Activated T-helper 17 cell treated with anti-CD3 and anti-CD28 coated beads, Interleukin-2, amount 50 U/mL, for 72 hours (primary cell): ENCODE data around the gene GADL1. TPM values are rescaled to one million over a fixed set of nuclear protein-coding genes. Genes with fewer than 3 reads are reported as not detected.
A peak's percentile ranks its signal among the peaks of the same experiment; 100 is the strongest.

Experiments
- ATAC-seq: fragments of 150-1000 bp; cut with Tn5 transposase; replicated peaks from 2 replicates; pipeline ENCODE4 v1.10.0; 2021; ENCODE audit warnings: mild to moderate bottlenecking, moderate library complexity
- H3K27ac Mint-ChIP-seq: one replicate; pipeline ENCODE4 v1.8.0; 2022; ENCODE audit warnings: mixed read lengths
- H3K27me3 Mint-ChIP-seq: one replicate; pipeline ENCODE4 v1.8.0; 2022; ENCODE audit warnings: mixed read lengths
- H3K36me3 Mint-ChIP-seq: one replicate; pipeline ENCODE4 v1.8.0; 2022; ENCODE audit warnings: low read depth, mild to moderate bottlenecking, mixed read lengths
- H3K4me1 Mint-ChIP-seq: one replicate; pipeline ENCODE4 v1.8.0; 2022; ENCODE audit warnings: mixed read lengths
- H3K4me3 Mint-ChIP-seq: one replicate; pipeline ENCODE4 v1.8.0; 2022; ENCODE audit warnings: mild to moderate bottlenecking, mixed read lengths
- H3K9me3 Mint-ChIP-seq: one replicate; pipeline ENCODE4 v1.8.0; 2022; ENCODE audit warnings: mixed read lengths
- total RNA-seq, 2 donors: library from RNA; stranded (reverse); gene quantifications; one replicate each; pipeline ENCODE4 v1.2.3, GENCODE V29; 2022

GADL1 gene
- not detected for total RNA-seq

GRCh38 chr3:30894521-30895251 is at the start of gene GADL1:
GADL1 (minus strand) TSS chr3:30894661; CDS start chr3:30894614, 47 bp downstream.
- H3K4me1 Mint-ChIP-seq = peaks cover 22% of the 10 kb centered on the region
- no peaks in the 10 kb centered on the region for H3K9me3 Mint-ChIP-seq
- peak within 1 kb of the TSS; percentile 53 for H3K4me3 Mint-ChIP-seq
- peaks cover 28% of the 10 kb centered on the region for H3K27me3 Mint-ChIP-seq
- no peak within 1 kb of the TSS for H3K27ac Mint-ChIP-seq
- H3K36me3 Mint-ChIP-seq = no peaks in the 10 kb centered on the region
- peak; percentile 14 for ATAC-seq

- Mint-ChIP-seq H3K27me3 (peaks cover 5% of the 10 kb centered on the region), H3K27ac (no peak overlapping the region), H3K4me3 (no peak overlapping the region), H3K4me1 (no peaks in the 10 kb centered on the region), H3K36me3 (no peaks in the 10 kb centered on the region), H3K9me3 (no peaks in the 10 kb centered on the region)
- no peak for ATAC-seq
These were observed 49.7 kb upstream of the GADL1 start for GRCh38 chr3:30944124-30944523.

DNA sequence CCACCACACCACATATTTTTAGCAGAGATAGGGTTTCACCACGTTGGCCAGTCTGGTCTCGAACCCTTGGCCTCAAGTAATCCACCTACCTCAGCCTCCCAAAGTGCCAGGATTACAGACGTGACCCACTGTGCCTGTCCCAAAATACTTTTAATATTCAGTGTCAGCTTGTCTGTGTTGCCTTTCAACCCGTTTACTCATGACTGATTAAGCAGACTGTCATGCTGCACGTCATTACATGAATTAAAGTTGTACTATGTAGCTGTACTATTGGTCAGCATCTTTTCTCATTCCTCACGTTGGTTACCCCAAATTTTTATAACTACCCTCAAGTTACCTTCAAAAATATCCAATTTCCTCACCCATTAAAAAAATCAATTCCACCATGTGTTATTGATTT is 48.7 kb upstream of the GADL1 start:
- H3K9me3 Mint-ChIP-seq = no peaks in the 10 kb centered on the region
- ATAC-seq = no peak
- H3K4me3 Mint-ChIP-seq = no peak overlapping the region
- peaks cover 5% of the 10 kb centered on the region for H3K27me3 Mint-ChIP-seq
- no peak overlapping the region for H3K27ac Mint-ChIP-seq
- H3K36me3 Mint-ChIP-seq = no peaks in the 10 kb centered on the region
- H3K4me1 Mint-ChIP-seq = no peaks in the 10 kb centered on the region

- H3K36me3 Mint-ChIP-seq = no peaks in the 10 kb centered on the region
- H3K9me3 Mint-ChIP-seq = no peaks in the 10 kb centered on the region
- H3K27me3 Mint-ChIP-seq = no peaks in the 10 kb centered on the region
- H3K4me1 Mint-ChIP-seq = no peaks in the 10 kb centered on the region
- H3K27ac Mint-ChIP-seq = no peak overlapping the region
- no peak overlapping the region for H3K4me3 Mint-ChIP-seq
- no peak for ATAC-seq
These were observed 46.9 kb upstream of the GADL1 start for GRCh38 chr3:30941342-30941741.

DNA sequence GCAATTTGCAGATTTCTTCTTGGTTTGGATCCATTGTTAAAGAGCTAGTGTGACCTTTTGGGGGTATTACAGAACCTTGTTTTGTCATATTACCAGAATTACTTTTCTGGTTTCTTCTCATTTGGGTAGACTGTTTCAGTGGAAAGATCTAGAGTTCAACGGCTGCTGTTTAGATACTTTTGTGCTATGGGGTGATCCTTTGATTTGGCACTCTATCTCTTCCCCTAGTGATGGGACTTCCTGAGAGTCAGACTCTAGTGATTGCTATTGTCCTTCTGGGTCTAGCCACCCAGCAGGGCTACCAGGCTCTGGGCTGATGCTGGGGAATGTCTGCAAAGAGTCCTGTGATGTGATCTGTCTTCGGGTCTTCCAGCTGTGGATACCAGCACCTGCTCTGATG is 46.3 kb upstream of the GADL1 start:
- no peaks in the 10 kb centered on the region for H3K27me3 Mint-ChIP-seq
- no peak overlapping the region for H3K27ac Mint-ChIP-seq
- H3K36me3 Mint-ChIP-seq = no peaks in the 10 kb centered on the region
- no peak overlapping the region for H3K4me3 Mint-ChIP-seq
- no peaks in the 10 kb centered on the region for H3K9me3 Mint-ChIP-seq
- ATAC-seq = peak; percentile 44
- H3K4me1 Mint-ChIP-seq = no peaks in the 10 kb centered on the region

- Mint-ChIP-seq H3K4me3 (no peak overlapping the region), H3K36me3 (no peaks in the 10 kb centered on the region), H3K27me3 (no peaks in the 10 kb centered on the region), H3K9me3 (no peaks in the 10 kb centered on the region), H3K4me1 (no peaks in the 10 kb centered on the region), H3K27ac (no peak overlapping the region)
- no peak for ATAC-seq
These were observed 39.7 kb upstream of the GADL1 start for GRCh38 chr3:30934208-30934550.

DNA sequence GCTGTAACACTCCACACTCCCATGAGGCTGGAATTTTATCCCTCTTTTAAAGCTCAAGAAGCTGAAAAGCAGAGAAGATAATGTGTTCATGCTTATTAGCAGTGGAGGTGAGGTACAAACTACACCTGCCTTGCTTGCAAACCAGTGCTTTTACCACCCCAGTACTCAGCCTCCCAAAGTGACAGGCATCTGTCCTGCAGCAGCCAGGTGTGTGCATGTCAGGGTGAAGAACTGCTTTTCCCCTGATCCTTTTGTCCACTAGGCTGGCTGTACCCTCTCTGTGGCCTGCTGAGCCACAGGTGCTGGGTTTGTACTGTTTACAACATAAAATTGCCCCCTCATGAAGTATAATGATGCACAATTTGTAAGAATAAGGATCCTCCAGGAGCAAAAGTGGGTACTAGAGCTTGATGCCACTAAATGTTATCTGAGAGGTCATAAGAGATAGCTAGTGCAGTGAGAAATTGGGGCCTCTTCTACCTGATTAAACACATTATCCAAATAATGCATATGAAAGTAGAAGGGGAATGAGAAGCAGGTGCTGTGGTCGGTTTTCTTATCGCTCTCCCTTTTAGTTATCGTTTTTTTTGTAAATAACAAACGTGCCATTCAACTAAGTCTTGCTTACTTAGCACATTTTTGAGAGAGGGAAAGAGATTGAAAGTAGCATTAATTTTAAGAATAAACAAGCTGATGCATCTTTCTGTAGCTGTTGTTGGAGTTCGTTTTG is 39.2 kb upstream of the GADL1 start:
- no peaks in the 10 kb centered on the region for H3K27me3 Mint-ChIP-seq
- no peaks in the 10 kb centered on the region for H3K4me1 Mint-ChIP-seq
- no peak for ATAC-seq
- H3K4me3 Mint-ChIP-seq = no peak overlapping the region
- no peaks in the 10 kb centered on the region for H3K36me3 Mint-ChIP-seq
- H3K9me3 Mint-ChIP-seq = no peaks in the 10 kb centered on the region
- no peak overlapping the region for H3K27ac Mint-ChIP-seq

GRCh38 chr3:30932513-30933098 is 38.1 kb upstream of the GADL1 start:
- H3K4me3 Mint-ChIP-seq = no peak overlapping the region
- no peaks in the 10 kb centered on the region for H3K36me3 Mint-ChIP-seq
- ATAC-seq = no peak
- H3K4me1 Mint-ChIP-seq = no peaks in the 10 kb centered on the region
- no peaks in the 10 kb centered on the region for H3K9me3 Mint-ChIP-seq
- H3K27ac Mint-ChIP-seq = no peak overlapping the region
- no peaks in the 10 kb centered on the region for H3K27me3 Mint-ChIP-seq

GRCh38 chr3:30924763-30925162 is 30.3 kb upstream of the GADL1 start:
- no peaks in the 10 kb centered on the region for H3K36me3 Mint-ChIP-seq
- no peaks in the 10 kb centered on the region for H3K4me1 Mint-ChIP-seq
- no peak overlapping the region for H3K4me3 Mint-ChIP-seq
- peaks cover 7% of the 10 kb centered on the region for H3K27me3 Mint-ChIP-seq
- ATAC-seq = no peak
- H3K27ac Mint-ChIP-seq = no peak overlapping the region
- H3K9me3 Mint-ChIP-seq = no peaks in the 10 kb centered on the region

GRCh38 chr3:30919564-30919963 is 25.1 kb upstream of the GADL1 start:
- no peaks in the 10 kb centered on the region for H3K27me3 Mint-ChIP-seq
- no peaks in the 10 kb centered on the region for H3K4me1 Mint-ChIP-seq
- H3K27ac Mint-ChIP-seq = no peak overlapping the region
- no peak for ATAC-seq
- no peak overlapping the region for H3K4me3 Mint-ChIP-seq
- no peaks in the 10 kb centered on the region for H3K36me3 Mint-ChIP-seq
- no peaks in the 10 kb centered on the region for H3K9me3 Mint-ChIP-seq

GRCh38 chr3:30918761-30919160 is 24.3 kb upstream of the GADL1 start:
- Mint-ChIP-seq H3K4me1 (no peaks in the 10 kb centered on the region), H3K27me3 (no peaks in the 10 kb centered on the region), H3K27ac (no peak overlapping the region), H3K9me3 (no peaks in the 10 kb centered on the region), H3K36me3 (no peaks in the 10 kb centered on the region), H3K4me3 (no peak overlapping the region)
- ATAC-seq = no peak

GRCh38 chr3:30915782-30916181 is 21.3 kb upstream of the GADL1 start:
- Mint-ChIP-seq H3K4me3 (no peak overlapping the region), H3K27me3 (no peaks in the 10 kb centered on the region), H3K27ac (no peak overlapping the region), H3K4me1 (no peaks in the 10 kb centered on the region), H3K36me3 (no peaks in the 10 kb centered on the region), H3K9me3 (no peaks in the 10 kb centered on the region)
- ATAC-seq = no peak

GRCh38 chr3:30914696-30915095 is 20.2 kb upstream of the GADL1 start:
- Mint-ChIP-seq H3K27me3 (no peaks in the 10 kb centered on the region), H3K36me3 (no peaks in the 10 kb centered on the region), H3K4me3 (no peak overlapping the region), H3K9me3 (no peaks in the 10 kb centered on the region), H3K4me1 (no peaks in the 10 kb centered on the region), H3K27ac (no peak overlapping the region)
- no peak for ATAC-seq

DNA sequence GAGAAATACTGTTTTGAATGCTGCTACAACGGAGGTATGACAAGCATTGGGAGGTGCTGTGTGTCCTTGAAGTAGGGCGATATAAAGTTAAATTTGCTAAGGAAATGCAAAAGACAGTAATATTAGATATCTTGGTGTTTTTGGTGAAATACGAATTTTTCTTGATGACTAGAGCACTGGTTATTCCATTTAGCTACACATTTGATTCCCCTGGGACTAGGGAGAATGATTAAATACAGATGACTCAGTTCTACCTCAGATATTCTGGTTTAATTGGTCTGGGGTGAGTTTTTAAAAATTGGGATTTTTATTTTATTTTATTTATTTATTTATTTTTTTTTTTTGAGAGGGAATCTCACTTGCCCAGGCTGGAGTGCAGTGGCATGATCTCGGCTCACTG is 18.7 kb upstream of the GADL1 start:
- ATAC-seq = no peak
- no peaks in the 10 kb centered on the region for H3K27me3 Mint-ChIP-seq
- H3K4me3 Mint-ChIP-seq = no peak overlapping the region
- no peaks in the 10 kb centered on the region for H3K4me1 Mint-ChIP-seq
- H3K9me3 Mint-ChIP-seq = no peaks in the 10 kb centered on the region
- H3K36me3 Mint-ChIP-seq = no peaks in the 10 kb centered on the region
- H3K27ac Mint-ChIP-seq = no peak overlapping the region

GRCh38 chr3:30912301-30912700 is 17.8 kb upstream of the GADL1 start:
- H3K9me3 Mint-ChIP-seq = no peaks in the 10 kb centered on the region
- no peak overlapping the region for H3K27ac Mint-ChIP-seq
- ATAC-seq = no peak
- no peaks in the 10 kb centered on the region for H3K27me3 Mint-ChIP-seq
- H3K36me3 Mint-ChIP-seq = no peaks in the 10 kb centered on the region
- H3K4me1 Mint-ChIP-seq = no peaks in the 10 kb centered on the region
- H3K4me3 Mint-ChIP-seq = no peak overlapping the region
